Measurements from ENCODE around the gene CMC2. TPM values are rescaled to one million over a fixed set of nuclear protein-coding genes. Genes with fewer than 3 reads are reported as not detected.

Gene CMC2
- total and polyA plus RNA-seq, 10 of the 15 experiments (the other 5 are each of a cell fraction or from before 2014, with no cell fraction given): 62.8 to 251 (median 157) TPM

GRCh38 chr16:81006813-81007695 lies at the start of gene CMC2, which contains the start of gene CENPN (continued):
- TF ChIP-seq ELK1 (IDR thresholded peaks at IDR 0.05; ENCODE audit: low read depth, low read length): 0 out of 2 replicates have a peak, but pooled peaks have one; percentile 41
- TF ChIP-seq RELA (IDR thresholded peaks at IDR 0.05; ENCODE audit: borderline replicate concordance, partially characterized antibody): peak; percentile 95
- 0 out of 6 replicates have a peak, but pooled peaks of 2 of the 3 experiments have one; percentile 1 to 7 for TF ChIP-seq CTCF (IDR thresholded peaks at IDR 0.05 in 2 of 3, conservative IDR thresholded peaks at IDR 0.05 in 1 of 3; ENCODE audit: control insufficient read depth in 2 of 3, extremely low read depth in 1 of 3, insufficient read depth in 1 of 3, low read depth in 3 of 3, low read length in 3 of 3)
- peak; percentile 71 for TF ChIP-seq IKZF1 (conservative IDR thresholded peaks at IDR 0.05)
- no peak for TF ChIP-seq HDAC2 (IDR thresholded peaks at IDR 0.05)
- no peak for TF ChIP-seq KDM1A (IDR thresholded peaks at IDR 0.05; ENCODE audit: borderline replicate concordance)
- peak; percentile 94 for TF ChIP-seq CREB1 (IDR thresholded peaks at IDR 0.05; ENCODE audit: low read depth)
- peak; percentile 6; the same call in 1 of the 2 replicates for TF ChIP-seq TCF7 (IDR thresholded peaks at IDR 0.05; ENCODE audit: borderline replicate concordance)
- TF ChIP-seq ZBED1 (IDR thresholded peaks at IDR 0.05; ENCODE audit: borderline replicate concordance): peak; percentile 77; the same call in 1 of the 2 replicates
- TF ChIP-seq YBX1 (IDR thresholded peaks at IDR 0.05): no peak
- TF ChIP-seq NKRF (conservative IDR thresholded peaks at IDR 0.05): peak; percentile 99
- TF ChIP-seq ETV6 (conservative IDR thresholded peaks at IDR 0.05 in 1 of 2, IDR thresholded peaks at IDR 0.05 in 1 of 2; ENCODE audit: borderline replicate concordance in 1 of 2, low read depth in 1 of 2): no peak
- TF ChIP-seq ZNF217 (IDR thresholded peaks at IDR 0.05): no peak
- TF ChIP-seq MLLT1 (IDR thresholded peaks at IDR 0.05): peak; percentile 76
- no peak for TF ChIP-seq MYB (IDR thresholded peaks at IDR 0.05; ENCODE audit: borderline replicate concordance, low read depth, low read length)
- TF ChIP-seq LARP7 (IDR thresholded peaks at IDR 0.05): peak; percentile 54
- no peak for TF ChIP-seq SMC3 (IDR thresholded peaks at IDR 0.05; ENCODE audit: borderline replicate concordance, low read length)
- TF ChIP-seq PML (IDR thresholded peaks at IDR 0.05; ENCODE audit: low read length): peak; percentile 82
- TF ChIP-seq POLR2AphosphoS2 (IDR thresholded peaks at IDR 0.05; ENCODE audit: low read depth, low read length): peak; percentile 82; the same call in 1 of the 2 replicates
- TF ChIP-seq RAD51 (IDR thresholded peaks at IDR 0.05): peak; percentile 97

Data from GM12878 (cell line).